H9 (cell line): ENCODE data around the gene ECSCR. TPM values are rescaled to one million over a fixed set of nuclear protein-coding genes. Genes with fewer than 3 reads are reported as not detected.

Experiments used
- DNase-seq: peaks from one replicate; pipeline ENCODE4 v3.0.0-alpha.2; 2017
- H2AFZ ChIP-seq: one replicate; pipeline ENCODE4 v1.6.1; 2013; ENCODE audit warnings: mild to moderate bottlenecking, low read length, control low read depth, moderate library complexity
- H2AK5ac ChIP-seq: 2 replicates; pipeline ENCODE4 v1.6.1; 2013; ENCODE audit warnings: low read length, control low read depth, mixed read lengths; ENCODE audit not compliant: insufficient read length
- H2BK120ac ChIP-seq: one replicate; pipeline ENCODE4 v1.6.1; 2013; ENCODE audit warnings: low read depth, mild to moderate bottlenecking, low read length, control low read depth, inconsistent platforms; ENCODE audit not compliant: poor library complexity, severe bottlenecking
- H2BK12ac ChIP-seq: 2 replicates; pipeline ENCODE4 v1.6.1; 2013; ENCODE audit warnings: low read length, control low read depth, mixed read lengths, low read depth; ENCODE audit not compliant: insufficient read length
- H2BK15ac ChIP-seq: 2 replicates; pipeline ENCODE4 v1.6.1; 2013; ENCODE audit warnings: low read depth, low read length, control low read depth
- H2BK20ac ChIP-seq: one replicate; pipeline ENCODE4 v1.6.1; 2013; ENCODE audit warnings: low read depth, mild to moderate bottlenecking, low read length, control low read depth, inconsistent platforms; ENCODE audit not compliant: poor library complexity, severe bottlenecking
- H2BK5ac ChIP-seq: 2 replicates; pipeline ENCODE4 v1.6.1; 2013; ENCODE audit warnings: low read length, control low read depth, mixed read lengths; ENCODE audit not compliant: insufficient read length
- H3K14ac ChIP-seq: 2 replicates; pipeline ENCODE4 v1.6.1; 2013; ENCODE audit warnings: low read length, control low read depth; ENCODE audit not compliant: insufficient read depth
- H3K18ac ChIP-seq: 2 replicates; pipeline ENCODE4 v1.6.1; 2013; ENCODE audit warnings: low read depth, mild to moderate bottlenecking, mixed read lengths, low read length, control low read depth; ENCODE audit not compliant: insufficient read length
- H3K23ac ChIP-seq: 2 replicates; pipeline ENCODE4 v1.6.1; 2013; ENCODE audit warnings: low read length, control low read depth, mixed read lengths, low read depth; ENCODE audit not compliant: insufficient read length
- H3K23me2 ChIP-seq: 2 replicates; pipeline ENCODE4 v1.6.1; 2013; ENCODE audit warnings: low read depth, mild to moderate bottlenecking, mixed read lengths, low read length, control low read depth; ENCODE audit not compliant: insufficient read length, poor library complexity, severe bottlenecking
- H3K27ac ChIP-seq: 2 replicates; pipeline ENCODE4 v1.5.1; 2013; ENCODE audit warnings: low read length, control low read depth, mixed read lengths, low read depth; ENCODE audit not compliant: insufficient read length
- H3K27me3 ChIP-seq: 2 replicates; pipeline ENCODE4 v1.6.1; 2013; ENCODE audit warnings: low read length, control low read depth, inconsistent platforms; ENCODE audit not compliant: insufficient read depth
- H3K4ac ChIP-seq: 2 replicates; pipeline ENCODE4 v1.6.1; 2013; ENCODE audit warnings: low read depth, mild to moderate bottlenecking, control low read depth, inconsistent platforms, low read length, moderate library complexity
- H3K4me1 ChIP-seq: 2 replicates; pipeline ENCODE4 v1.6.1; 2013; ENCODE audit warnings: low read length, control low read depth, inconsistent platforms; ENCODE audit not compliant: insufficient read depth
- H3K4me2 ChIP-seq: 2 replicates; pipeline ENCODE4 v1.6.1; 2013; ENCODE audit warnings: low read length, control low read depth, mixed read lengths; ENCODE audit not compliant: insufficient read length, insufficient read depth
- H3K56ac ChIP-seq: 2 replicates; pipeline ENCODE4 v1.6.1; 2013; ENCODE audit warnings: low read depth, mild to moderate bottlenecking, mixed read lengths, low read length, control low read depth; ENCODE audit not compliant: insufficient read length
- H3K79me1 ChIP-seq: 2 replicates; pipeline ENCODE4 v1.6.1; 2013; ENCODE audit warnings: low read depth, mild to moderate bottlenecking, moderate library complexity, low read length, control low read depth, inconsistent platforms; ENCODE audit not compliant: insufficient read depth, poor library complexity, severe bottlenecking
- H3K79me2 ChIP-seq: 2 replicates; pipeline ENCODE4 v1.6.1; 2013; ENCODE audit warnings: low read length, control low read depth, inconsistent platforms; ENCODE audit not compliant: insufficient read depth
- H3K9ac ChIP-seq: 2 replicates; pipeline ENCODE4 v1.6.1; 2013; ENCODE audit warnings: low read length, control low read depth, mixed read lengths; ENCODE audit not compliant: insufficient read length; ENCODE audit errors: extremely low read depth
- H3K9me3 ChIP-seq: one replicate; pipeline ENCODE4 v1.6.1; 2013; ENCODE audit warnings: low read depth, low read length, inconsistent platforms; ENCODE audit not compliant: control insufficient read depth
- H3T11ph ChIP-seq: one replicate; pipeline ENCODE4 v1.6.1; 2013; ENCODE audit warnings: mild to moderate bottlenecking, low read length, control low read depth, inconsistent platforms
- H4K20me1 ChIP-seq: one replicate; pipeline ENCODE4 v1.6.1; 2013; ENCODE audit not compliant: control insufficient read depth, insufficient read length, insufficient read depth
- H4K5ac ChIP-seq: 2 replicates; pipeline ENCODE4 v1.6.1; 2013; ENCODE audit warnings: low read depth, mild to moderate bottlenecking, mixed read lengths, low read length, control low read depth; ENCODE audit not compliant: insufficient read length
- H4K8ac ChIP-seq: replicated peaks from 2 replicates; pipeline ENCODE4 v1.6.1; 2013; ENCODE audit warnings: low read length, control low read depth, mixed read lengths, low read depth; ENCODE audit not compliant: insufficient read length
- H4K91ac ChIP-seq: 2 replicates; pipeline ENCODE4 v1.6.1; 2013; ENCODE audit warnings: low read depth, mild to moderate bottlenecking, moderate library complexity, mixed read lengths, low read length, control low read depth; ENCODE audit not compliant: insufficient read length
- H3K27ac Mint-ChIP-seq, 3 experiments: 2 replicates in 2 of 3; 3 replicates in 1 of 3; pipeline ENCODE4 v1.8.0; 2020 to 2021; ENCODE audit warnings: mixed read lengths in 3 of 3, mild to moderate bottlenecking in 1 of 3, moderate library complexity in 1 of 3
- H3K27me3 Mint-ChIP-seq: 2 replicates; pipeline ENCODE4 v1.8.0; 2021; ENCODE audit warnings: low read depth, mild to moderate bottlenecking, moderate library complexity, mixed read lengths
- H3K36me3 Mint-ChIP-seq, 3 experiments: 2 replicates in 2 of 3; 3 replicates in 1 of 3; pipeline ENCODE4 v1.8.0; 2020 to 2021; ENCODE audit warnings: low read depth in 3 of 3, mixed read lengths in 3 of 3; ENCODE audit not compliant: insufficient read depth in 1 of 3
- H3K4me1 Mint-ChIP-seq, 2 experiments: 2 replicates each; pipeline ENCODE4 v1.8.0; 2020; ENCODE audit warnings: mixed read lengths in 2 of 2
- H3K4me3 Mint-ChIP-seq, 2 experiments: 2 replicates in 1 of 2; 3 replicates in 1 of 2; pipeline ENCODE4 v1.8.0; 2020 to 2021; ENCODE audit warnings: mild to moderate bottlenecking in 2 of 2, mixed read lengths in 2 of 2, moderate library complexity in 1 of 2
- H3K9me3 Mint-ChIP-seq, 2 experiments: 2 replicates in 1 of 2; 3 replicates in 1 of 2; pipeline ENCODE4 v1.8.0; 2020; ENCODE audit warnings: mild to moderate bottlenecking in 2 of 2, mixed read lengths in 2 of 2, moderate library complexity in 1 of 2
- WGBS: extraction: QIAGEN DNeasy Blood & Tissue Kit; methylation state at CpG from one replicate; pipeline ENCODE4 v1.1.7; 2013; ENCODE audit warnings: missing lambda C conversion rate, low lambda C conversion rate, mixed read lengths; ENCODE audit not compliant: insufficient read length; ENCODE audit errors: extremely low coverage; 5-methylcytosine and 5-hydroxymethylcytosine counted together
- total RNA-seq: library from RNA; stranded (reverse); gene quantifications from 2 replicates; pipeline ENCODE4 v1.2.1, GENCODE V29; 2021
- TF ChIP-seq, protein P1 (sequence below): fragments of 200-600 bp; sonication (generic); conservative IDR thresholded peaks from 3 replicates; pipeline ENCODE4 v1.8.0; 2021; ENCODE audit warnings: antibody characterized with exemption, mild to moderate bottlenecking

Gene ECSCR
- total RNA-seq, 1 experiment from 2014 or later = 1.6 TPM

DNA sequence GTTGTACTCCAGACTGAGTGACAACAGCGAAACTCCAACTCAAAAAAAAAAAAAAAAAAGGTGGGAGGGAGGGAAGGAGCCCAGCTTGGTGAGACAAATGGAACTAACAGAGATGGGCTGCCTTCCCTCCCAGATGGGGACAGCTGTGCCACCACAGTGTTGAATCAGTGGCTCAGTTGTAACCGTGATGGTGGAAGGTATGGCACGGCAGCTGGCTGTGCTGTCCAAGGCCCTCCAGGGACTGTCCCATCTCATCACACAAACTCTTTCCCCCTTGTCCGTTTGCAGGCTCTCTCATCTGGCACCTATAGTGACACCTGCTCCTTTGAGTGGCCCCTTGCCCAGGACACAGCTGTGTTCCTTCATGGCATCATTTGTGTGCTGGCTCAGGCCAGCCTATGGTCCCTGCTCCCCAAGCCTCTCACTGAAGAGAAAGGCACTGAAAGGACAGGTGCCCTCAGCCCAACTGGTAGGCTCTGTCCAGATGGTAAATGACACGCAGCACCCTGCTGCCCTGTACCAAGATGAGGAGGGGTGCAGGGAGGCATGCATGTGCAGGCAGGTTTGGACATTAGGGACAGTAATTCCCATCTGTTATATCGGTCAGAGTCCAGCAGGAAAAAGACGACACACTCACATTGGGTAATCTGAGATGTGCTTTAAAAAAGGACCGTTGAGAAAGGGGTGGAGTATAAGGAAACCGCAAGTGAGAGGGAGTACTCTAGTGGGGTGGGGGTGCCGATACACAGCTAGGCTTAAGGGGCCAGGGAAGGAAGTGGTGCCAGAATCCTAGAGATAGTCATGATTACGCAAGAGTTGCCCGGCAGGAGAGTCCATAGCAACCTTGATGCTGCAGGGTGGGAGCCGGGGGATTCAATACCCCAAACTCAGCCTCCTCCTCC is 12.6 kb upstream of the ECSCR start:
- DNase-seq = no peak
- H3K27ac Mint-ChIP-seq = peak overlapping the region; percentile 2 to 91 (median 2); a peak in 3 of 7 replicates

More for the DNA sequence above, 12.6 kb upstream of the ECSCR start:
- Histone ChIP-seq H3K27ac (no peak overlapping the region), H3K23ac (no peak overlapping the region), H3K79me1 (no peaks in the 10 kb centered on the region), H4K20me1 (no peaks in the 10 kb centered on the region), H2AK5ac (no peak overlapping the region), H3K23me2 (no peaks in the 10 kb centered on the region), H3K18ac (peak overlapping the region; percentile 11), H3K4me1 (peaks cover 5% of the 10 kb centered on the region; the same call in 1 of the 2 replicates), H3K9ac (no peak overlapping the region), H2BK20ac (no peak overlapping the region), H3K56ac (no peak overlapping the region), H2BK120ac (no peak overlapping the region), H2BK12ac (no peak overlapping the region), H2BK5ac (no peak overlapping the region), H4K91ac (no peak overlapping the region), H3K79me2 (no peaks in the 10 kb centered on the region), H4K5ac (no peak overlapping the region), H2AFZ (no peak overlapping the region), H3T11ph (no peak overlapping the region), H3K4me2 (no peak overlapping the region), H4K8ac (no peak overlapping the region), H2BK15ac (no peak overlapping the region), H3K4ac (no peak overlapping the region), H3K9me3 (no peaks in the 10 kb centered on the region), H3K14ac (peak overlapping the region; percentile 42; the same call in 1 of the 2 replicates), H3K27me3 (no peaks in the 10 kb centered on the region)
- Mint-ChIP-seq H3K4me3 (no peak overlapping the region), H3K27me3 (peaks cover 7% of the 10 kb centered on the region), H3K4me1 (peaks cover 45 to 54% of the 10 kb centered on the region in 2 experiments), H3K36me3 (no peaks in the 10 kb centered on the region), H3K9me3 (no peaks in the 10 kb centered on the region)
- TF ChIP-seq, protein P1, sequence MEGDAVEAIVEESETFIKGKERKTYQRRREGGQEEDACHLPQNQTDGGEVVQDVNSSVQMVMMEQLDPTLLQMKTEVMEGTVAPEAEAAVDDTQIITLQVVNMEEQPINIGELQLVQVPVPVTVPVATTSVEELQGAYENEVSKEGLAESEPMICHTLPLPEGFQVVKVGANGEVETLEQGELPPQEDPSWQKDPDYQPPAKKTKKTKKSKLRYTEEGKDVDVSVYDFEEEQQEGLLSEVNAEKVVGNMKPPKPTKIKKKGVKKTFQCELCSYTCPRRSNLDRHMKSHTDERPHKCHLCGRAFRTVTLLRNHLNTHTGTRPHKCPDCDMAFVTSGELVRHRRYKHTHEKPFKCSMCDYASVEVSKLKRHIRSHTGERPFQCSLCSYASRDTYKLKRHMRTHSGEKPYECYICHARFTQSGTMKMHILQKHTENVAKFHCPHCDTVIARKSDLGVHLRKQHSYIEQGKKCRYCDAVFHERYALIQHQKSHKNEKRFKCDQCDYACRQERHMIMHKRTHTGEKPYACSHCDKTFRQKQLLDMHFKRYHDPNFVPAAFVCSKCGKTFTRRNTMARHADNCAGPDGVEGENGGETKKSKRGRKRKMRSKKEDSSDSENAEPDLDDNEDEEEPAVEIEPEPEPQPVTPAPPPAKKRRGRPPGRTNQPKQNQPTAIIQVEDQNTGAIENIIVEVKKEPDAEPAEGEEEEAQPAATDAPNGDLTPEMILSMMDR = no peak
- no CpG with 5 or more reads among the region's 13 CpGs for WGBS
